GM10248 (cell line): ENCODE results near the gene ROR2.

Source experiments
- CTCF ChIA-PET: fragments of 300-600 bp; sonication (Branson Sonifier 250); formaldehyde crosslinking; extraction: SDS; loops from one replicate; lab custom pipeline; 2021; ENCODE audit warnings: antibody characterized with exemption; lab: Yijun Ruan, JAX
- POLR2A ChIA-PET: fragments of 350-650 bp; sonication (Branson Sonifier 250); formaldehyde crosslinking; extraction: SDS; loops from one replicate; lab custom pipeline; 2020; ENCODE audit warnings: antibody characterized with exemption; lab: Yijun Ruan, JAX
- DNase-seq: peaks from one replicate; pipeline ENCODE4 v3.0.0; 2012; ENCODE audit errors: extremely low spot score
- CTCF ChIP-seq: IDR thresholded peaks from 2 replicates; pipeline ENCODE4 v1.5.1; 2012; ENCODE audit warnings: mild to moderate bottlenecking, low read depth; ENCODE audit errors: extremely low read depth, missing control alignments, control extremely low read depth

The ROR2 gene

DNA sequence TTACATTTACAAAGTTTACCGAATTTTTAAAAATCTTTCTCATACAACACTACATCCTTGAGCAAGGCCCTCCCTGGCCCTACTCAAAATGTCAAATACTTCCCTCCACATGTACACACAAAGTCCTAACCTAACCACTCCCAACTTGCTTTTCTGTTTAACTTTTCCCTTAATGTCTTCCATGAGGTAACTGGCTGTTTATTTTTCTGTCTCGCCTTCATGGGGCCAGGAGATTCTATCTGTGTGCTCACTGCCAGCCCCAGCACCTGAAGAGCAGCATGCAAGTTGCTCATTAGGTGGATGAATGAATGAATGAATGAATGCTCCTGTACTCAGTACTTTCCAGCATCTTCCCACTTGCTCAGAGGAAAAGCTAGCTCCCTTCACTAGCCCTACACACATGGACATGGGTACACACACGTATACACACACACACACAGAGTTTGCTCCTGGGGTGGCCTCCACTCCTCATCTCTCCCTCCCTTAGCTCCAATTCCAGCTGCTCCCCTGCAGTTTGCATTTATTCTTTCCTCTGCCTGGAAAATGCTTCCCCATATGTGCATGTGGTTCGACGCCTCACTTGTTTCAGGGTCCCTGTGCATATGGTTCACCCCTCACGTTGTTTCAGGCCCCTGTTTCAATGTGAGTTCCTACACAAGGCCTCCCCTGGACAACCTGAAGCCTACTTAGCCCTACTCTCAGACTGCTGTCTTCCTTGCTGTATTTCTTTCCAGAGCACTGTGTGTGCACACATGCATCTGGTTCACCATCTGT is 165.2 kb downstream of the ROR2 start:
- TF ChIP-seq CTCF: no peak
- ChIA-PET CTCF (no interaction called here), POLR2A (no interaction called here)
- DNase-seq: no peak

GRCh38 chr9:91783876-91784672 is 166.0 kb downstream of the ROR2 start:
- DNase-seq: no peak
- no peak for TF ChIP-seq CTCF
- POLR2A ChIA-PET: no interaction called here
- CTCF ChIA-PET: no interaction called here

DNA sequence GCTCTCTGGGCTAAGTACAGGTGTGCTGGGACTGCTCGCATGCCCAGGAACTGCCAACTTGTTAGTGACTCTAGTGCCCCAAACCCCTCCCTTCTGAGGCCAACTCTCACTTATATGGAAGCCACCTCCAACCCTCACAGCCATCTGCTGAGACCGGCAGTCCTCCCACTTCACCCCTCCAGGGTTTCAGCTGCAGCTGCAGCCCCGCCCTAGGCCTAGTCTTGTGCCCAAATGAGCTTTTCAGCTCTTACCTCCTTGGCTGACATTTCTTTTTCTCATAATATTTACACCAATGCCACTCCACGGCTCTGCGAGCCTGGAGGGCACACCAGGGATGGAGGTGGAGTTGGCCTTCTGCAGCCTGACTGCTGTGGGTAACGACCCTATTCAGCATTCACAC is 166.6 kb downstream of the ROR2 start:
- no peak for TF ChIP-seq CTCF
- ChIA-PET CTCF (no interaction called here), POLR2A (no interaction called here)
- DNase-seq: no peak

- ChIA-PET CTCF (interaction anchor here (1.9 kb wide), 1 partner anchor 25 kb away, joined by 4 read pairs; no protein-coding TSS in a partner anchor), POLR2A (no interaction called here)
- no peak for DNase-seq
- TF ChIP-seq CTCF: no peak
Observed at GRCh38 chr9:91782708-91783214, 167.3 kb downstream of the ROR2 start.

- ChIA-PET CTCF (interaction anchor here (1.9 kb wide), 1 partner anchor 24 kb away, joined by 4 read pairs; no protein-coding TSS in a partner anchor), POLR2A (no interaction called here)
- no peak for TF ChIP-seq CTCF
- DNase-seq: no peak
Observed at GRCh38 chr9:91781906-91782305, 168.1 kb downstream of the ROR2 start.

GRCh38 chr9:91781116-91781515 is 168.9 kb downstream of the ROR2 start:
- ChIA-PET CTCF (interaction anchor here (1.9 kb wide), 1 partner anchor 23 kb away, joined by 4 read pairs; no protein-coding TSS in a partner anchor), POLR2A (no interaction called here)
- no peak for TF ChIP-seq CTCF
- no peak for DNase-seq
